H1 (cell line): Measurements from ENCODE around the gene SEMA3A. TPM values are rescaled to one million over a fixed set of nuclear protein-coding genes. Genes with fewer than 3 reads are reported as not detected.

ENCODE experiments used
- ASH2L ChIP-seq: fragments of 200-600, 300-600 bp; sonication (generic); IDR thresholded peaks from one replicate; pipeline ENCODE4 v1.7.1; 2017; ENCODE audit warnings: low read length
- ATF3 ChIP-seq: IDR thresholded peaks from 2 replicates; pipeline ENCODE4 v1.6.1; 2011; ENCODE audit warnings: low read depth, mild to moderate bottlenecking, low read length; ENCODE audit not compliant: insufficient read depth
- CHD7 ChIP-seq: fragments of 300-600 bp; sonication (generic); IDR thresholded peaks from 2 replicates; pipeline ENCODE4 v1.7.1; 2012; ENCODE audit warnings: low read length, moderate library complexity, mild to moderate bottlenecking, inconsistent platforms; ENCODE audit not compliant: insufficient replicate concordance
- CTCF ChIP-seq, 3 experiments: IDR thresholded peaks; 1 replicate in 2 of 3; 2 replicates in 1 of 3; pipeline versions ENCODE4 v1.5.1 to v1.6.1; 2011; ENCODE audit warnings: low read length in 3 of 3, mild to moderate bottlenecking in 3 of 3, inconsistent platforms in 2 of 3, low read depth in 1 of 3, moderate library complexity in 1 of 3; ENCODE audit not compliant: insufficient read depth in 1 of 3; ENCODE audit errors: control extremely low read depth in 1 of 3
- HDAC2 ChIP-seq, 2 experiments: fragments of 300-600 bp in 1 of 2; sonication (generic) in 1 of 2; IDR thresholded peaks; 2 replicates each; pipeline ENCODE4 v1.6.1; 2011 to 2012; ENCODE audit warnings: low read depth in 2 of 2, low read length in 2 of 2, mild to moderate bottlenecking in 2 of 2, moderate library complexity in 2 of 2, borderline replicate concordance in 1 of 2, inconsistent platforms in 1 of 2
- RXRA ChIP-seq: IDR thresholded peaks from 2 replicates; pipeline ENCODE4 v1.6.1; 2011; ENCODE audit warnings: low read depth, mild to moderate bottlenecking, low read length, moderate library complexity; ENCODE audit not compliant: insufficient read depth
- SIRT6 ChIP-seq: IDR thresholded peaks from one replicate; pipeline ENCODE4 v1.7.1; 2012; ENCODE audit warnings: low read length, inconsistent platforms
- polyA plus RNA-seq, 7 experiments: library from polyadenylated mRNA; depleted of rRNA in 3 of 7; stranded (reverse) in 5 of 7; unstranded in 2 of 7; fragments of >200 nt in 5 of 7; fragments of 200-250 nt in 2 of 7; gene quantifications; 1 replicate in 5 of 7; 2 replicates in 1 of 7; 4 replicates in 1 of 7; pipeline versions ENCODE4 v1.2.1 to v1.2.3, GENCODE V29; 2011 to 2013; ENCODE audit warnings: missing spikeins in 2 of 7, mixed read lengths in 2 of 7
- total RNA-seq: library from RNA; stranded (reverse); fragmentation: NEBNext Ultra II Directional; extraction: Animal tissue kit (Norgen Biotek cat#: 25700); gene quantifications from 2 replicates; pipeline ENCODE4 v1.2.1, GENCODE V29; 2021

Gene SEMA3A
- total and polyA plus RNA-seq, 2 of the 8 experiments (the other 6 are each of a cell fraction or from before 2014, with no cell fraction given): 8.1 to 45.9 TPM

- TF ChIP-seq CHD7: no peak
- TF ChIP-seq RXRA: no peak
- no peak for TF ChIP-seq ASH2L
- no peak for TF ChIP-seq HDAC2 (IDR thresholded peaks at IDR 0.05; ENCODE audit: borderline replicate concordance in 1 of 2, low read depth in 2 of 2, low read length in 2 of 2)
- no peak for TF ChIP-seq CTCF (IDR thresholded peaks at IDR 0.05; ENCODE audit: control extremely low read depth in 1 of 3, insufficient read depth in 1 of 3, low read depth in 1 of 3, low read length in 3 of 3)
- no peak for TF ChIP-seq SIRT6
- TF ChIP-seq ATF3: no peak
Observed at GRCh38 chr7:83964318-83964717, 230.3 kb downstream of the SEMA3A start (continued).
